Ovary (tissue), 9 donors: Measurements from ENCODE around the gene SF1. TPM values are rescaled to one million over a fixed set of nuclear protein-coding genes. Genes with fewer than 3 reads are reported as not detected.
A peak's percentile ranks its signal among the peaks of the same experiment; 100 is the strongest.

Source experiments
- DNase-seq, 5 donors: peaks; one replicate each; pipeline ENCODE4 v3.0.0-alpha.2; 2019 to 2020
- H3K27ac ChIP-seq, 2 donors: fragments of 200-600 bp; one replicate each; pipeline versions ENCODE4 v1.5.1 to v1.8.0; 2019 to 2022
- H3K27me3 ChIP-seq: fragments of 200-600 bp; one replicate; pipeline ENCODE4 v1.8.0; 2022
- H3K36me3 ChIP-seq: fragments of 200-600 bp; sonication (generic); one replicate; pipeline ENCODE4 v1.5.1; 2019
- H3K4me1 ChIP-seq: one replicate; pipeline ENCODE4 v1.8.1; 2013; ENCODE audit warnings: mild to moderate bottlenecking, moderate library complexity; ENCODE audit not compliant: insufficient read depth
- H3K4me3 ChIP-seq: fragments of 200-600 bp; sonication (generic); one replicate; pipeline ENCODE4 v1.5.1; 2017
- H3K9me3 ChIP-seq, 2 donors: fragments of 200-600 bp in 1 of 2; sonication (generic) in 1 of 2; one replicate each; pipeline versions ENCODE4 v1.5.1 to v1.8.1; 2013 to 2019; ENCODE audit warnings: mild to moderate bottlenecking in 1 of 2, moderate library complexity in 1 of 2
- EP300 ChIP-seq: sonication (generic); formaldehyde crosslinking; IDR thresholded peaks from one replicate; pipeline ENCODE4 v1.6.1; 2017; ENCODE audit warnings: antibody characterized with exemption
- POLR2A ChIP-seq: fragments of 450-650 bp; IDR thresholded peaks from one replicate; pipeline ENCODE4 v1.6.1; 2017; ENCODE audit warnings: antibody characterized with exemption, mild to moderate bottlenecking, moderate library complexity
- WGBS, 3 donors: extraction: QIAGEN DNeasy Blood & Tissue Kit in 1 of 3; methylation state at CpG; one replicate each; pipeline versions ENCODE4 v1.1.5 to v1.1.7; 2013 to 2017; 5-methylcytosine and 5-hydroxymethylcytosine counted together
- intact Hi-C, 4 donors: fragments of 100-400 bp; cut with DNase I; formaldehyde crosslinking; loops; one replicate each; pipeline versions ENCODE4 v1.11.0 to v1.15.1; 2022 to 2023
- polyA plus RNA-seq, 2 donors: library from polyadenylated mRNA; stranded (reverse); fragments of 200-250 nt in 1 of 2; fragments of 350-450 nt in 1 of 2; fragmentation: Illumina TruSeq in 1 of 2; extraction: RNeasy Lipid Tissue Mini Kit (QIAGEN cat#74804) in 1 of 2; gene quantifications; one replicate each; pipeline ENCODE4 v1.2.3, GENCODE V29; 2013 to 2014
- total RNA-seq, 7 donors: library from RNA; depleted of rRNA in 2 of 7; stranded (reverse); fragments of >200 nt in 2 of 7; fragmentation: NEBNext Ultra II Directional in 3 of 7; extraction: Animal tissue kit (Norgen Biotek cat#: 25700) in 3 of 7; gene quantifications; one replicate each; pipeline versions ENCODE4 v1.1.0 to v1.2.4, GENCODE V29; 2016 to 2023
- TF ChIP-seq, protein P1 (sequence below), 3 donors: fragments of 450-650 bp in 2 of 3; fragments of 200-600 bp in 1 of 3; IDR thresholded peaks; one replicate each; pipeline versions ENCODE4 v1.5.1 to v1.8.0; 2016 to 2022; ENCODE audit warnings: antibody characterized with exemption in 3 of 3, mild to moderate bottlenecking in 1 of 3
- donor health status: DM: no; HTN: no; CAD: no; lungs with moderate emphysema.
- donor health status: DM: no; HTN: no; CAD: no.
- donor health status: Bipolar disorder and iron deficiency.
- donor health status: DM: yes; HTN: yes; CAD: no.
- donor health status: DM: no; HTN: no; CAD: no.
- donor health status: DM: yes; HTN: yes; CAD: no.

Gene SF1
- total and polyA plus RNA-seq, 9 donors: 131 to 388 (median 306) TPM

DNA sequence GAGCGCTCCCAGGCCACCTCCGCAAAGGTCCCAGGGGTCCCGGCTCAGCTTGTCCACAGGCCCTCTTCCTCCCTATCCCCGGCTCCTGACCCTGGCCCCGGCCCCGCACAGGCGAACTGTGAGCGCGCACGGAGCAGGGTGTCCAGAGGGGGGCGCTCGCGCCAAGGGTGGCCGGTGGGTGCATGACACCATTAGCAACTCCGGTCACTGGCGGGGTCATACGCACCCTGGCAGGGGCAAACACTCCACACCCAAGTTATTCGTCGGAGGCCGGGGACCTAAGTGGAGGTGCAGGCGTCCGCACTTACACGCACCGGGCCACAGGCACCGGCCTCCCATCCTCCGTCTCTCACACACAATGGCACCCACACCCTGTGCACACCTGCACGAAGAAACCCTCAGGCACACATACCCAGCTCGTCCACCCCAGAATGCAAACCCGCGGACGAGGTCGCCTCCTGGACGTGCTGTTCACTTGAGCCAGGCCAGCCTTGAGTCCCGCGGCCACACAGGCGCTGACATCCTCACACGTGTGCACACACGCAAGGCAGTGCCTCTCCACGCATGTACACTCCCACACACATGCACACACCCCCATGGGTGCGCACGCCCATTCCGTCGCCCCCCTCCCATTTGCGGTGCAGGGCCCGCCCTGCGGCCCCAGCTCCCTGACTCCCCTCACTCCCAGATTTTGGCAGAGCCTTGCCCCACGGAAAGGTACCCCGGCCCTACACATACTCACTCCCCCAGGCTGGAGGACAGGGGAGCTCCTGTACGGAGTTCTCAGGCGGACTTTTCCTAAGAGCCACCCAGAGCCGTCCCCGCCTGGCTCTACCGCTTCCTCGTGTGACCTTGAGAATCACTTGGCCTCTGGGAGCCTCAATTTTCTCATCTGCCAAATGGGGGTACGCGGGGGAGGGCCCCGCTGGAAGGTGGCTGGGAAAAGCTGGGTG is 34.5 kb downstream of the SF1 start, which contains the start of gene RASGRP2:
RASGRP2 (minus strand) TSS at position 552 of the 953 bp plus-strand sequence. CDS start 1,276 bp downstream, outside the sequence.
- intact Hi-C loops: loop anchor here in 1 of 4 donors (5.0 kb wide), 1 partner anchor 33 kb away; the partner anchor contains the start of gene SF1
- peak; percentile 50 to 81 (median 68) for DNase-seq
- no peaks in the 10 kb centered on the region for H3K27me3 ChIP-seq
- TF ChIP-seq EP300: no peak
- TF ChIP-seq, protein P1, sequence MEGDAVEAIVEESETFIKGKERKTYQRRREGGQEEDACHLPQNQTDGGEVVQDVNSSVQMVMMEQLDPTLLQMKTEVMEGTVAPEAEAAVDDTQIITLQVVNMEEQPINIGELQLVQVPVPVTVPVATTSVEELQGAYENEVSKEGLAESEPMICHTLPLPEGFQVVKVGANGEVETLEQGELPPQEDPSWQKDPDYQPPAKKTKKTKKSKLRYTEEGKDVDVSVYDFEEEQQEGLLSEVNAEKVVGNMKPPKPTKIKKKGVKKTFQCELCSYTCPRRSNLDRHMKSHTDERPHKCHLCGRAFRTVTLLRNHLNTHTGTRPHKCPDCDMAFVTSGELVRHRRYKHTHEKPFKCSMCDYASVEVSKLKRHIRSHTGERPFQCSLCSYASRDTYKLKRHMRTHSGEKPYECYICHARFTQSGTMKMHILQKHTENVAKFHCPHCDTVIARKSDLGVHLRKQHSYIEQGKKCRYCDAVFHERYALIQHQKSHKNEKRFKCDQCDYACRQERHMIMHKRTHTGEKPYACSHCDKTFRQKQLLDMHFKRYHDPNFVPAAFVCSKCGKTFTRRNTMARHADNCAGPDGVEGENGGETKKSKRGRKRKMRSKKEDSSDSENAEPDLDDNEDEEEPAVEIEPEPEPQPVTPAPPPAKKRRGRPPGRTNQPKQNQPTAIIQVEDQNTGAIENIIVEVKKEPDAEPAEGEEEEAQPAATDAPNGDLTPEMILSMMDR (IDR thresholded peaks at IDR 0.05): peak in 2 of 3 donors; percentile 47 to 48
- peak within 1 kb of the TSS; percentile 44 for H3K4me3 ChIP-seq
- H3K9me3 ChIP-seq: no peaks in the 10 kb centered on the region
- H3K27ac ChIP-seq: peak within 1 kb of the TSS in 1 of 2 donors; percentile 19
- WGBS, 3 donors: 1 to 2% (median 2%) methylated on average over 43 to 57 of the region's 57 CpGs
- H3K4me1 ChIP-seq: peaks cover 11% of the 10 kb centered on the region
- H3K36me3 ChIP-seq: no peaks in the 10 kb centered on the region

DNA sequence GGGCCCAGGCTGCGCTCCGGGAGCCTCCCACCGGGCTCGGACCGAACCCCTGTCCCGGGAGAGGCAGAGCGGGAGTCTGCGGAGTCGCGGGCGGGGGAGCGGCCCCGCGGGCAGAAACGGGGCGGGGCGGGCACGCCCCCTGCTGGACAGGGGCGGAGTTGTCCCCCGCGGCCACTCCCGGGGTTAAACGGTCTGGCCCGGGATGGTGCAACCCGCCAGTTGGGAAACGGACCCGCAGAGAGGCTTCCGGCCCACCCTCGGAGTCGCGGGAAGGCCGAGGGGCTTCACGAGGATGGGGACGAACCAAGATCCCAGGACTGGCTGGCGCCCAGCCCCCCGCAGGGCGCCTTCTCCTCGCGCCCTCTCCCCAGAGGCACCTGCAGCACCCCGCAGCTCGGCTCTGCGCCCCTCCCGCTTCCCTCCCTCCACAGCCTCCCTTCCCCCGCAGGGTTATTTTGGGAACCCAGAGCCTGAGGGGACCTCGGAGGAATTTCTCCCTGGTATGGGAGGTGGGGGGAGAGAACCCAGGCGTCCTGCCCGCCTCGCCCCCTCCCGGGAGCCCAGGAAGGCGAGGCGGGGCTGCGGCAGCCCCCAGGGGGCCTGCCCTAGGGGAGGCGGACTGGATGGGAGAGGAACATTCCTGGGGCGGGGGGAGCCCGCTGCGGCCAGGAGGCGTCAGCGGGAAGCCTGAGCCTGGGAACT is 35.3 kb downstream of the SF1 start:
- intact Hi-C loops: loop anchor here in 1 of 4 donors (5.0 kb wide), 1 partner anchor 34 kb away; the partner anchor contains the start of gene SF1
- peak; percentile 48 to 81 (median 75) for DNase-seq
- WGBS, 3 donors: 0 to 1% (median 1%) methylated on average over 26 to 58 of the region's 58 CpGs
- TF ChIP-seq, protein P1 (IDR thresholded peaks at IDR 0.05): peak; percentile 18 to 69 (median 44)
- TF ChIP-seq EP300: no peak
- Histone ChIP-seq H3K27ac (no peak overlapping the region), H3K36me3 (no peaks in the 10 kb centered on the region), H3K27me3 (no peaks in the 10 kb centered on the region), H3K9me3 (no peaks in the 10 kb centered on the region), H3K4me1 (peaks cover 11% of the 10 kb centered on the region), H3K4me3 (peak overlapping the region; percentile 44)

DNA sequence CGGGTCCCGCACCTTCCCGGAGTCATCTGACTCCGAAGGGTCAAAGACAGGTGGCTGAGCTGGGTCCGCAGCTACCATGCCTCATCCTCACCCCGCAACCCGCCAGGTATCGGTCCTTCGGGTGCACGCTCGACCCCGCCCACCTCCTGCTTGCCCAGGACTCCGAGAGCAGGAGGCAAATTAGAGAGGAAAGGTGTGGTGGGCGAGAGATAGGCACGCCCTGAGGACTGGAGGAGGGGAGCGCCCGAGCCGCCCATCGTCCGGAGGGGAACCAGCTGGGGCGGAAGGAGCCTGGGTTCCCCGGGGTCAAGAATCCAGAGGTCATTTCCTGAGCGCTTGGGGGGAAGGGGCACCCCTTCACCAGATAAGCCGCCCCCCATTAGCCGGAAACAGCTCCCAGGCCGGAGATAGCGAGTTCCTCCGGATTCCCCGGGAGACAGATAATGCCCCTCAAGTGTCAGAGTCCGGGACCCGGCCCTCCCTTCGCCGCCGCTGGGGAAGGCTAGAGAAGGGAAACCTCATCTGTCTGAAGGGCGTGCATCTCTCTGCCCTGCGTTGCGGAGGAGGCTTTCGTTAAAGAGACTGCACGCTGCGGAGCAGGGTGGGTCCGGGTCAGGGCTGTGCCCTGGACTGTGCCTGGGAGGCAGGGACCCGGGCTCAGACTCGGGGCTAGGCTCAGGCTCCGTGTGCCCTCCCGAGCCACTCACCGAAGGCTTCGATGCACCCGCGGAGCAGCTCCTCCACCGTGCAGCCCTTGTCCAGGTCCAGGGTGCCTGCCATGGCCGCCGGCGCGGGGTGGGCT is 36.1 kb downstream of the SF1 start:
- Histone ChIP-seq H3K9me3 (no peaks in the 10 kb centered on the region), H3K36me3 (no peaks in the 10 kb centered on the region), H3K4me3 (peak overlapping the region; percentile 44), H3K27ac (no peak overlapping the region), H3K4me1 (peaks cover 11% of the 10 kb centered on the region), H3K27me3 (no peaks in the 10 kb centered on the region)
- TF ChIP-seq EP300 (no peak), POLR2A (no peak)
- TF ChIP-seq, protein P1 (IDR thresholded peaks at IDR 0.05): no peak
- DNase-seq: no peak
- intact Hi-C loops: loop anchor here in 1 of 4 donors (5.0 kb wide), 1 partner anchor 35 kb away; the partner anchor contains the start of gene SF1
- 16 to 35% (median 19%) methylated on average over 40 to 54 of the region's 54 CpGs for WGBS, 3 donors
